HG02970 (cell line): ENCODE results near the gene RAPH1.

Source experiments
- ATAC-seq: cut with Tn5 transposase; IDR thresholded peaks from one replicate; pipeline ENCODE4 v1.9.1; 2021; ENCODE audit warnings: mild to moderate bottlenecking, moderate library complexity, moderate number of reproducible peaks; ENCODE audit not compliant: unreplicated experiment, low FRiP score

Gene RAPH1

DNA sequence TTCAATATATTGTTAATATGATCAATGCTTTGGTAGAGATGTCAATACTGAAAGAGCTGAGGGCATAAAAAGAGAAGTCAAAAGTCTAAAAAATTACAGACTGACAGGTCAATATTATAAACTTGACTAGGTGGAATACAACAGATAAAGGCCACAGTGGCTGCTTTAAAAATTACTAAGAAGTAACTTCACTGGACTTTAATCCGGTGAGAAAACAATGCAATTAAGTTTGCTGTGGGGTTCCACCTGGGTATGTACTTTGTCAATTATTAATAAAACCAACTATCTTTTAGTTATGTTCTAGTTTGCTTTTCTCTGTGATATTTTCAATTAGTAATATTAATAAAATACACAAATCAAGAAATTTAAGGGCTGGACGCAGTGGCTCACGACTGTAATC lies 44.7 kb downstream of the RAPH1 start:
- ATAC-seq, result no peak

DNA sequence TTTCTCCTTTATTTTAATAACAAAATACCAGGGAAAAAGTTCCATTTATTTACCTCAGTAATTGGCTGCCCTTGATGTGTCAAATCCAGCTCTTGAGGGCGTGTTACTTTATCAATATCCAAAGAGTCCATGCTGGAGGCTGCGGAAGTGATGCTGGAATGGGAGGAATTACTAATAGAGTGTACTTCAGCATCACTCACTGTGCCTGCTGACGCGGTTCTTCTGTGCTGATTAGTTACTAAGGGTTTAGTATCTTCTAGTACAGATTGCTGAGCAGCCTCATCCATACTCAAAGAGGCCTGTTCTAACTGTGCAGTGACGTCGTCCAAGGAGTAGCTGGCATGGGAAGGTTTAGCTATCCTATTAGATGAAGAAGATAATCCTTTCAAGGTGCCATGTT lies 45.6 kb downstream of the RAPH1 start:
- no peak for ATAC-seq

DNA sequence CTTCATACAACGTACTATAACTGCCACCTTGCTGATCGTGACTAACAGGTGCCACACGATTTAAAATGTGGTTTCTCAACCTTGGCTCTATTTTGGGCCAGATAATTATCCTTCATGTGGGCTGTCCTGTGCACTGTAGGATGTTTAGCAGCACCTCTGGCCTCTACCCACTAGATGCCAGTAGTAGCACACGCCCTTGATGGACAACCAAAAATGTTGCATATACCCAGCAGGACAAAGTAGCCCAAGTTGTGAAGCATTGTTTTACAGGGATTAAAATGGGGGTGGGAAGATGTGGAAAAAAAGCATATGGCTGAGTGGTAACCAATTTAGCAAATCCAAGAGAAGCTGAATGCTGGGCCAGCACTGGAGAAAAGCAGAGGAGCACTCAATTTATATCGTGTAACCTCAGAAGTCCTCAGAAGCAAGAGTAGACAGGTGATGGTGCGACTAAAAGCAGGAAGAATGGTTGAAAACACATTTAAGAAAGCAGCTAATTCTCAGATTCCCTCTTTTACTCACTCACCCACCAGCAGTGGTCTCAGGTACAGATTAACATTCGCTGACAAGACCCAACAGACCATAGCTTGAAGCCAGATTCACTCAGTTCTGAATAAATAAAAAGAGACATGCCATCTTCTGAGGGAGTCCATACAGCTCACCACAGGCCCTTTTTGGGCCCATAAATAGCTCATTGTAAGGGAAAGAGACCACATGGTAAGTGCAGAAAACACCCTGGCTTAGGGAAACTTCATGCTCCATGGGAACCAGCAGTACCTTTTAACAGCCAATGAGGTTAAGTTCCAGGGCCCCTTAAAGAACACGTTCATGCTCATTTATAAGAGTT lies 50.6 kb downstream of the RAPH1 start:
- ATAC-seq, result no peak

DNA sequence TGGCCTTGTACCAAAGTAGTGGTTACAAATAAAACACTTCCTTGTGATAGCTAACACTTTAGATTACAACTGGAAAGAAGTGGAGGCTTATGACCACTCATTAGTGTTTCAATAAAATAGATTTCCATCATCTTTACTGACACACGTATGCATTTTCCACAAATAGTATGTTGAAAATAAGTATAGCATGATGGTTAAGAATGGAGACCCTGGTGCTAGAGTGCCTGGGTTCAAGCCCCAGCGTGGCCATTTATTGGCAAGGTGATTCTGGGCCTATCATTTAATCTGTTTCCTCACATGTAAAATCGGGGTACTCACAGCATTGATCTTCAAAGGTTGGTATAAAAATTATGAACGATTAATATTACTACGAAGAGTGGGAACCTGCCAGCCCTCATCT lies 54.5 kb downstream of the RAPH1 start:
- ATAC-seq, result no peak

DNA sequence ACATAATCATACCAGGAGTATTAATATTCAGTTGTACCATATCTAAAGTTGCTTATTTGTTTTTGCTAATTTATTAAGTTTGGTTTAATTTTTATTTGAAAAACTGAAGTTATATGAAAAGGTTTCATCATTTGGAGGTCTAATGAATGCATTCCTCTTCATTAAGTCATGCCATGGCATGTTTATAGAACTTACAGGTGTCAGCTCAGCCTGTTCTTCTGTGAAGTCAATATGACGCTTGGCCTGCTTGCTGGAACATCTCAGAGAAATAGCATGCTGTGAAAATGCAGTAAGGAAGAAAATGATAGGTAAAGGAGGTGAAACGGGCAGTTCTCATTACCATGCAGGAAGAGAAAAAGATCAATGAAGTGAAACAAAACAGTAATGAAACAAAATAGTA lies 58.2 kb downstream of the RAPH1 start:
- ATAC-seq, result no peak

DNA sequence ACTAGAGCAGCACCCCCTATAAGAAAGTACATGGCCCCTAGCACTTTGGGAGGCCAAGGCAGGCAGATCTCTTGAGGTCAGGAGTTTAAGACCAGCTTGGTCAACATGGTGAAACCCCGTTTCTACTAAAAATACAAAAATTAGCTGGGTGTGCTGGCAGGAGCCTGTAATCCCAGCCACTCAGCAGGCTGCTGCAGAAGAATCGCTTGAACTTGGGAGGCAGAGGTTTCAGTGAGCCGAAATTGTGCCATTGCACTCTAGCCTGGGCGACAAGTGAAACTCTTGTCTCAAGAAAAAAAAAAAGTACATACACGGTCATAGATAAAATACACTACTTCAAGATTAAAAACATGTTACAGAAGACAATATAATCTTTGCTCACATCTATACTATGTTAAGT lies 63.8 kb downstream of the RAPH1 start:
- ATAC-seq, result no peak

DNA sequence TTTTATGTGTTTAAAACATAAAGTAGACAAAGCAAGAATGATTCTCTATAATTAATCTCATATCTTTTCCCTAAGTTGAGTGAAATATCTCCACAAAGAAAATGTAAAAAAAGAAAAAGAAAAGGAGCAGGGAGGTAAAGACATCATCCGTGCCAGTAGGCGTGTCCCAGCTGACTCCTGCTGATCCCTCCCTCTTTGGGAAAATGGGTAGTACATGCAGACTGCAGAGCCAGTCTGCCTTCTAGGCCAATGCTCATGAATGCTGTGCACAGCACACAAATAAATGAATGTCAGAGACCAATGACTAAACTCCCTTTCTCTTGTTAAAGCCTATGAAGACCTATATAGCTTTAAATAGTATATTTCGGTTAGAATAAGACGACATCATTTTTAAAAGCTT lies 64.7 kb downstream of the RAPH1 start:
- ATAC-seq, result no peak

DNA sequence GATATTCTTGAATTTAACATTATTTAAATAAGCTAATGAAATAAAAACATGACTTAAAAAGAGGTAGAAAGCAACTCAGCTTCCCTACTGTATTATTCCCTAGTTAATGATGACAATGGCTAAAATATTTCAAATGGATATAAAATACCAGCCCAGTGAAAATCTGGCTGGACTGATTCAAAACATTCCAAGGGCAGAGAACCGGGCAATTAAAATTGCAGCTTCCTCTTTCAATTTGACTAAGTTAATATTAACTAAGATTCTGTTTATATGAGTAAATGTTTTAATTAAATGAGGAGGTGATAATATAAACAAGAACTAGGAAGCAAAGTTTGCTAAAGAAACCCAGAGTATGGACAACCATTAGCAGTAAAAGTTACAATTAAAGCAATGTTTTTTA lies 65.6 kb downstream of the RAPH1 start:
- ATAC-seq, result no peak

DNA sequence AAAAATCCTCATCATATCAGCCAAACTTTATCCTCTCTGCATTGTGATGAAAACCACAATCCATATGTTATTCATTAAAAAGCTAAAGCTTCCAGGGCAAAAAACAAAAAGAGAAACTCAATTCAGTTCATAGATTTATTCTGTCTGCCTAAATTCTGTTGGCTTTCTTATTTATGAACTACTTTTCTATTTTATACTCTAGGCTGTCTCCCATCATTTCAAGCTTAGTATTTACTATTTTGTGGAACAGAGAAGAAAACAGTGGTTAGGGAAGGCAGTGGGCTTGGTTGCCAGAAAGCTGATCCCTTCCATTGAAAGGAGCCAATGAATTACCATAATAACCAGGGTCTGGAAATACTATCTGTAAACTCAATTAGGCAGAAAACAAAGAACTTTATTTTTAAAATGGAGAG lies 71.8 kb downstream of the RAPH1 start:
- ATAC-seq, result no peak

DNA sequence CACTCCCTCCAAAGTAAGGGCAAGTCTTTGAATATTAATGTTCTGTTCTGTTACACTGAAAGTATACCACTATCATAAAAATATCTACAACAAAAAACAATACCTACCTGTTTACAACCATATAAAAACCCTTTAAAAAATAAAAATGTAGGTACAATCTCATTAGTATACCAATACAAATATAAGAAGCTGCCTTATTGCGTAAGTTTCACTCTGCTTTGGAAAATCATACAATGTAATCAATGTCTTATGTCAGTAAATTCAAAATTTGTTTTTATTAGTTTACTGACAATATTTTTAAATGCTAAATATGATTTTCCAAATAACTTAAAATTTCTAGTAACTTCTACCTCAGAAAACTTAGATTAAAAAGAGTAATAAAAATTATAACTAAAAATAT lies 72.8 kb downstream of the RAPH1 start:
- no peak for ATAC-seq

DNA sequence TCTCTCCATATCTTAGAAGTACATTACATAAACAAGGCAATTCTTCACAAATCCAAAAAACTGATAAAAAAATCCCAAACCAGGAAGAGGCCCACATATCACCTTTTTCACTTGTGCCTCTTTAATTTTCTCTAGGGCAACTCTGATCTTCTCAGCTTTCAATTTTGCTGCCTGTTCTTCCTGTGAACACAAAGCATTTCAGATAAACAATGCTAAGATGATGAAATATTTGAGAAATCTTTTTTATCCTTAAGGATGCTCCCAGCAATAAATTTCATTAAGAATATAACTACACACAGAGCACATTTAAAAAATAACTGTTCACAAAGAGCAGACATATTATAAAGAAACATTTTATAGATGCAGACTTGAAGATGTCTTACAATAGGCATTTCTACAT lies 73.4 kb downstream of the RAPH1 start:
- no peak for ATAC-seq

DNA sequence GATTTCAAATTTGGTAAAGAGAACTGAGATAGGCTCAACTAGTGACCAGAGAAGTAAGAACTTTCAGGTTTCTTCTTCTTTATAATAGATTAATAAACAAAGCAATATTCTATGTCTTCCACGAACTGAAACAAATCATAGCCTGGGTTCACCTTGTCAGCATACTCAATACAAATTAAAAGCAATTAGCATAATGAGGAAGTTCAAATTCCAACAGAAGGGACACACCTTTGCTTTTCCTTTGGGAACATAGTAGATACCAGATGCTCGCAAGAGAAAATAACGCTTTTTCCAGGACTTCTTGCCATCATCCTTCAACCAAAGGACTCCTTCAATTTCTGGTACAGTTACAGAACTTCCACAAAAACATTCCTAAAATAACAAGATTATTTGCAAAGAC lies 79.9 kb downstream of the RAPH1 start:
- no peak for ATAC-seq

DNA sequence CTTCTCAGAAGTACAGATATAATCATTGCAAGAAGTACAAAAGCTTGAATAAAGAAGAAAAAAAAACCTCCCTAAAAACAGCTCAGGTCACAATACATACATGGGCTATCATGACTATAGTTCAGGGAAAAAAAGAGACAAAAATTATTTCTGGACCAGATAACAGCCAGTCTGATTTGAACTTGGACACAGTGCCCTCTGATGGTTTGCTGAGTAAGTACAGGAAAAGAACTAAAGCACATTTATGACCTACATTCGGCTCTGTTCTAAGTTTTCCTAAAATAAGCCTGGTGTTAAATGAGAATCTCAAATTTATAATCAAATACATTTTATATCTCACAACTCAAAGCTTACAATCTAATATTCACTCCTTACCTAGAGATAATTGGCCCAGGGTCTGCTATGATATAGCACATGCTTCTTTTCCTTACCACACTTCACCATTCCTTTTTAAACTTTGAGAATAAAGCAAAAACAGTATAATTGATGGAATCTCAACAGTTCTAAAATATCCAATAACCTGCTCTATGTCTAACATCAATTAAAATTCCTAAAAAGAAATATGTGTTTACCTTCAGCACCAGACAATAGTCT lies 81.1 kb downstream of the RAPH1 start:
- ATAC-seq, result no peak

DNA sequence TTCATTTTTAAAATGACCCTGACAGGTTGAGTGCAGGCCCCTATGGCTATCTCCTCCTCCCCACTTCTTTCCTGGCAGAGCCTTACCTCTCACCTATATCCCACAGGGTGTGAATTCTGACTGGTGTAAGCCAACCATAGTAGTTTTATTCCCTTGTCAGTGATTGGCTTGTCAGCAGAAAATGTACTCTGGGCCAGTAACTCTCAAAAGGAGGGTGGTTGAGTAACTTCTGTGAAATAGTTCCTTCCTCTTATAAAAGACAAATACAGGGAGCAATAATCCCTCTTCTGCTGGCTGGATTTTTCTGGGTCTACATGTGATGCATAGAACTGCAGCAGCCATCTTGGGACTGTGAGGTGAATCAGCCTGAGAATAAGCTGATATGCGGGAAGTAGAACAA lies 83.4 kb downstream of the RAPH1 start:
- ATAC-seq, result no peak

DNA sequence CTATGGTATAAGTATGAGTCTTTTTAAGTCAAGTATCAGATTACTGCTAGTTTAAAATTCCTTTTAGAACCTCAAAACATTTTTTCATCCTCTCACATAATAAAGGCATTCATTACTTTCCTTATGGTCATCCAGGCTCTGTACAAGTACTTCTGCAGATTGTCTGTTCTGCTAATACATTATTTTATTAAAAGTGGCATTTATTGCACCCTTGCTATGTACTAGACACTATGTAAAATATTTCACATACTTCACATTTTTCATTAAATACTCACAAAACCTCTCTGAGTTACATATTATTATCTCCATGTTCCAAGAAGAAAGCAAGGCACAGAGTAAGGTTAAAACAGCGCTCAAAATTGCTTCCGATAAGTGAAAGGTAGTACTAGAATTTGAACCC lies 84.1 kb downstream of the RAPH1 start:
- ATAC-seq, result no peak

DNA sequence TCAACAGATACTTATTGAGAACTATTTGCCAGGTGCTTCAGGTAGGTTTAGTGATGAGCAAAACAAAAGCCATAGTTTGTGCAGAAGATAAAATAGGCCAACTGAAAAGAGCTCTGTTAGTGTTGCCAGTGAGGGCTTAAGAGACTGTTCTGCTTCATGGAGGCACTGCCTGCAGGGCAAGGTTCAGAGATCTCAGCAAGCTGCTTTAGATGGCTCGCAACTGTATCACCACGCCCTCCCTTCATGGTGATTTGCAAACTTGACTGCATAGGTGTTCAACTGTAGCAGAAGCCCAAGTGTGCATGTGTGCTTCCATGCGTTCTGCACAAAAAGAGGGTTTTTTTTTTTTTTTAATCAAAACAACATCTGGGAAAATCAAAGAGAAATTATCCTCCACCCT lies 84.5 kb downstream of the RAPH1 start:
- no peak for ATAC-seq

DNA sequence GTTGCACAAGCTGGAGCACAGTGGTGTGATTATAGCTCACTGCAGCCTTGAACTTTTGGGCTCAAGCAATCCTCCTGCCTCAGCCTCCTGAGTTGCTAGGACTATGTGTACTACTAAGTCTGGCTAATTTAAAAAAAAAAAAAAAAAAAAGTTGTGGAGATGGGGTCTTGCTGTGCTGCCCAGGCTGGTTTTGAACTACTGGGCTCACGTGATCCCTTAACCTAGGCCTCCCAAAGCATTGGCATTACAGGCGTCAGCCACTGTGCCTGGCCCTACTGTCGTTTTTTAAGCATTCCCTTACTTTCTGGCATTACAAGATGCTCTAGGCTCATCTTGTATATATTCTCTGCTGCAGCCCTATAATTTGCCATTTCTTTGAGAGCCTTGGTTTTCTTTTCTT lies 88.3 kb downstream of the RAPH1 start:
- ATAC-seq, result no peak

DNA sequence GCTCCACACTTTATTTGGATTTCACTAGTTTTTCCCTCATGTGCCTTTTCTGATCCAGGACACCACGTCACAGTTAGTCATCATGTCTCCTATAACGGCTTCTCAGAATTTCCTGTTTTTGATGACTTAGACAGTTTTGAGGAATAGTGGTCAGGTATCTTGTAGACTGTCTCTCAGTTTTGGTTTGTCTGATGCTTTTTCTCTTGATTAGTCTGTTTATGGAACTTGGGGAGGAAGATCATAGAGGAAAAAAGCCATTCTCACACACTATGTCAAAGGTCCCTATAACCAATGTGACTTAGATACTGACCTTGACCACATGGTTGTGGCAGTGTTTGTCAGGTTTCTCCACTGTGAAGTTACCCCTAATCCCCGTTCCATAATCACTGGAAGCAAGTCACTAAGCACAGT lies 89.0 kb downstream of the RAPH1 start:
- ATAC-seq, result no peak

DNA sequence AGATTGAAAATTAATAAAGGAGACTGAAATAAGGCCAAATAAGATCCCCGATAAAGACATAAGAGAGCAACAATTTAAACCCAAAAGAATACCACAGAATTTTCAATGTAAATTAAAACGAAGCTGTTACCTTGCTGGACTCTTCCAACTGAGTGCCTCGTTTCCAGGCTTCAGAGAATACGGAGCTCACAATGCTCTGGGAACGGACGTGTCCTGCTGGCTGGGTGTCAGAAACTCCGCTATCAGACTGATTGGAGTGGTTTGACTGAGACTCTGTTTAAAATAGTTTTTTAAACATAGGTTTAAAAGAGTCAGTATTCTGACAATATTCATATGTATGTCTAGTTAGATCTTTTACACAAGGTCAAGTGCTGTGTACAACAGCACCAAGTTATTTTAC lies 90.4 kb downstream of the RAPH1 start:
- no peak for ATAC-seq

DNA sequence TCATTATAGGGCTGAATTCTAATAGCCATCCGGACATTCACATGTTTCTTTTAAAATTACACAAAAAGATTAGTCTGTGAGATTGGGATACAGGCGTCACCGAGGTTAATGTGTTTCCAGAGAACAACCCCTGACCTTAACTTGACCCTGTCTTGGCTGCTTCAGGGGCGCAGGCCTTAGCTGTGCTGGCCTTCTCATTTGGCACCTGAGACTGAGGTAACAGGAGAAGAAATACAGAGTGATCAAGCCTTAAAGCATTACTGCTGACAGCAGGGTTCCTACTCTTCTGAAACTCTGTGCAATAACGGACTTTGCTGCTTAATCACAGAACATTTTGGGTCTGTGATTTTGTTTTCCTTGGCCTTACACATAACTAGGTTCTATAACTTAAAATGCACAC lies 92.6 kb downstream of the RAPH1 start:
- no peak for ATAC-seq

DNA sequence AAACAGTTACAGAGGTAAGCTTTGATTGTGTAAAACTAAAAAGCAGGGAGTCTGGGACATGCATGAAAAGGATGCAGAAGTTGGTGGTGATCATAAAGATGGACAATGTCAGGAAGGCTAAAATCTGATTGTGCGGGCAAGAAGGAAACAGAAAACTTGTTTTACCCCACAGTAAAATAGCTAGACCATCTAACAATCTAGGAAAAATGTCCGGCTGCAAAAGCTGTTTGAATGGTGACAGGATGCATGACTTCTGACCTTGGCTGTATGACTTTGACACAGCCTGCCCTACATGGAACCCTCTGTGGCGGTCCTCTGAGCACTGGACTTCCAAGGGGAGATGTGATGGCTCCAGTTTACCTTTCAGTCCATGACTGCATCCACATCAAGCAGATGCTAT lies 93.6 kb downstream of the RAPH1 start:
- ATAC-seq, result no peak

DNA sequence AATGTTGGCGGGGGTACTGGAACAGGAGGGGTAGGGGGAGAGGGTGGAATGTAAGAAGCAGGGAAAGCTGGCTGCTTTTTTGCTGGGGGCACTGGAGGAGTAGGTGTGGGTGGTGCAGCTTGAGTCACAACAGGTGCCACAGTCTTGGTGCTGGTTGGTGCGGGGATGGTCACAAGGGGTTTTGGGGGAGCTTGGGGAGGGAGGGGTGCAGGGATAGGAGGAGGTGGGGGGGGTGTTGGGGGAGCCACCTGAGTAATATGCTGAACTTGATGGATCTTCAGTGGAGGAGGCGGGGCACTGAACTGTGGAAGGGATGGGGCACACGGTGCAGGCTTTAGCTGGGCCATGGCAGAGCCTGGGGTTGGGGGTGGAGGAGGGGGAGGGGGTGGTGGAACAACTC lies 94.4 kb downstream of the RAPH1 start:
- no peak for ATAC-seq
